NCI-H1436 treated with DMSO at 0.1 percent for 48 hours (cell line): Measurements from ENCODE around the gene LCOR.

Experiments
- DNase-seq: peaks from one replicate; lab custom pipeline; 2025; lab: John Stamatoyannopoulos, UW

The LCOR gene

DNA sequence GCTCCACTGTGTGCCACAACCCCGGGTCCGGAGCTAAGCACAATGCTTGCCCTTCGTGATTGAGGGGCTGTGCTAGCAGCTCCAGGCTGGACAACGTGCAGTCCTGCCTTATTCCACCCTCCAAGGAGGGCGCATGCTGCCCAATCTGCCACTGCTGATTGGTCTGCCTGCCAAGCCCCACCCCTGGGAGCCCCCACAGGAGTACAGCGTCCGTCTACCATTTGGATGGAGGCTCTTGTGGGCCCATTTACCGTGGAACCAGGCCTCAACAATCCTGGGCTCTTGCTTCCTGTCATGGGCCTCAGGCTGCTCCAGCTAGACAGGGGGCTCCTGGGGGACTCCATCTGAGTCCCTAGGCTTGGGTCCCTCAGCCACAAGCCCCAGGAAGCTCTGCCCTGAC is 180.4 kb downstream of the LCOR start:
- DNase-seq: no peak

DNA sequence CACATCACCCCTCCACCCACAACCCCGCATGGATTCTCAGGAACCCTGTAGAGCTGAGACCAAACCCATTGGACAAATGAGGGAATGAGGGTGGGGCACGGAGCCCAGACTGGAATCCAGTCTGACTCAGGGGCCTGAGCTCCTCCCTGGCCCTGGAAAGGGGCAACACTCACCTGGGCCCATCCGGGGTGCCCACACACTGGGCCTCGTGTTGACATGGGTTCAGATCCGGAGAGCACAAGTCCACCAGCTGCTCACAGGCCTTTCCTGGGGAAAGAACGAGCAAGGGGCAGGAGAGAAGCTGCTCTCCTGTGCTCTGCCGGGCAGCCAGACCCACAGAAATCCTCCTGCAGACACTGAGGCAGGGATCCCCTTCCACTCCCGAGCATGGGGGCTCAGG is 181.5 kb downstream of the LCOR start:
- DNase-seq: no peak

DNA sequence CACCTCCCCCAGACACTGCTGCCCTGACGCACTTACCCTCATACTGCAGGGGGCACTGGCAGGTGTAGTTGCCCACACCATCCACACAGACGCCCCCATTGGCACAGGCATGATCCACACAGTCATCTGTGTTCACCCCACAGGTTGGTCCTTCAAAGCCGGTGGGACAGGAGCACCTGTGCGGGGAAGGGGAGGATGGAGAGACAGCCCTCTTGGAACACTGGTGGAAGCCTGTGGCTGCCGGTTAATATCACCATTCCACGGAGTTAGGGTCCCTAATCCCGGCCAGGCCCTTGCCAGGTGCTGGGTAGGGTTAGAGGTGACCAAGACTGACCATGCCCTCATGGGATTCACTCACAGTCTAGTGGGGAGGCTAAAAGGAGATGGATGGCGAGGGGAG is 181.9 kb downstream of the LCOR start:
- no peak for DNase-seq

DNA sequence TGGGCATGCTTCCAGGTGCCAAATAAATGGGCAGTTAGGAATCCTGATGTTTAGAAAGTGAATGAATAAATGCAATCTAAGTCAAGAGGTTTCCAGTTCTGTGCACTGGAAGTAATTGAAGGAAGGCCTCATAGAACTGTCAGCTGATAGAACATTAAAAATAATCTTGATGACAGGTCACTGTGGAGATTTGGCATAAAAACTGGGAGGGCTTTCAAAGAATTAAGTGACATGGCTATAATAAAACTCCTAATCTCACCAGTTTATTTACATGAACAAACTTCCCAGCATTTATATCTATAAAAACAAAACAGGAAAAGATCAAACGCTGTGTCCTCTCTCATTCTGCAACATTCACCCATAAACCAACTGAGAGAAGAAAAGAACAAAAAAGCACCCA is 183.1 kb downstream of the LCOR start:
- DNase-seq: no peak

DNA sequence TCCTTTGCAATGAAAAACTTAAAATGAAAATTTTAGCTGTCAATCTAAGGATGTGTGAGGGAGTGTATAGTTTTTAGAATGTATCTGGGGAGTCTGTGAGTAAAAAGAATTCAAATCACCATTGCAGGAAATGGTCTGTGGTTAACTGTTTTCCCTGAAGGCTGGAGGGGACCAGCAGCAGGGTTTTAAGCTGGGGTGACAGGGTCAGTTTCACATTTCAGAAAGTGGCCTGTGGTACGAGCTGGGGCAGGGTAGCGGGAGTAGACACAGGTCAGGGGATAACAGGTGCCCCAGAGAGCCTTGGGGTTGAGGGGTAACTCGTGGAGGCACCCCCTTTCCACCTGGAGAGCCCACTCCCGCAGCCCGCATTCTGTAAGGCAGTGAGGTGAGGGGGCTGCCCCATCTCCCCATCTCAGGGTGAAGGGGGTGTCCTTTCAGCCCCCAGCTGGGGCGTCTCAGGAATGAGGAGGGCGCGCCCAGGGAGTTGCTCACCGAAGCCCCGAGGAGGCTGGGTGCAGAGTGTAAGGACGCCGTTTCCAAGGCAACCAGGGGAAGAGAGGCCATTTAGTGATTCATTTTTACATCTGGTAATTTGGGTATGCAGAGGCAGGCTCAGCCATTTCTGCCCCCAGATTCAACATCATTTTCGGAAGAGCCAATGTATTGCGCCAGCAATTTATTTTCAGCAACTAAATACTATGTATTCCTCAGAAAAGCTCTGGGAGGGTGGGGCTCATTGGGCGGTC is 184.8 kb downstream of the LCOR start:
- no peak for DNase-seq

DNA sequence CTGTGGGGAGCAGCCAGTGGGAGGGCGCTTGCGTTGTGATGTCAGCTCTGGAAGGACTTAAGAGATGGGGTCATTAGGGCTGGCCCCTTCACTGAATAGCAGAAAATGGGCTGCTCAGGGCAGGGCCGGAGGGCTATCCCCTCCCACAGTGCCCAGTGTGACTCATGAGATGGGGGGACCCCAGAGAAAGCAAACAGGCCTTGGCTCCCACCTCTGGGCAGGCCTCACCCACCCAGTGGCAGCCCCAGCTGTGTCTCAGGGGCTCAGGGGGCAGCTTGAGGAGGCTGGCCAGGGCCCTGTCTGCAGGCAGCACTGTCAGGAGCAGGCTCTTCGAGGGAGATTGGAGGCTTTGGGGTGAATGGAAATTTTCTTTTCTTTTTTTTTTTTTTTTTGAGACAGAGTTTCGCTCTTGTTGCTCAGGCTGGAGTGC is 185.4 kb downstream of the LCOR start:
- DNase-seq: no peak

DNA sequence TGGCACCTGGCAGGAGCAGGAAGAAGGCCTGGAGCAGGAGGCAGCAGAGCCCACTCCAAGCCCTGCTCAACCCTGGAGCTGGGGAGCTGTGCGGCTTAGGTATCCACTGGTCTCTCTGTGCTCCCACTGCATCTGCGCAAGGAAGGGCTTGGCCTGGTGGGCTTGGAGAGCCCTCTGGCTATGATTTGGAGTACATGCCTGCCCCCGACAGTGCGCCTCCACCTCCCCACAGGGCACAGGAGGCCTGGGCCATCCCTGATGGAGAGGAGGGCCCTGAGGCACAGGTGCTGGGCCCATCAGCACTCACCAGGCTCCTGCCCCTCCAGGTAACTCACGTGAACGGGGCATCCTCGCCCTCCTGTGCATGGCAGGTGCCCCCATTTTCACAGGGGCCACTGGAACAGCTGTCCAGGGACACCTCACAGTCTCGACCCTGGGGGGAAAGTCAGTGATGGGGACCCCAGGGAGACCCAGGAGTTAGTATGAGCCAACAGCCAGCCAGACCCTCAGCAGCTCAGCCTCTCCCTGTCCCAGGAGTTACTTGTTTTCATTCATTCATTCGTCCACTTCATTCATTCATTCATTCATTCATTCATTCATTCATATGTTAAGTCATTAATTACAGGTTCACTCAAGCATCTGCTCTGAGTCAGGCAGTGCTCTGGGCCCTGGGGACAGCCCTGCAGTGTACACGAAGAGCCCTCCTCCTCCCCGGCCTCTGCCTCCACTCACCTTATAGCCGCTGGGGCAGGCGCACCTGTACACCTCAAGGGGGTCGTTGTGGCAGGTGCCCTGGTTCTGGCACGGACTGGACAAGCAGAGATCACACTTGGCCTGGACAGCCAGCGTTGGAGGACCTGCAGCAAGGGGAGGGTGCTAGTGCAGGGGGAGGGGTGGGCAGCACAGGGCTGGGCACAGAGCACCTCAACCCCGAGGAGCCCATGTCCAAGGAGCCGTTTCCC is 186.4 kb downstream of the LCOR start:
- DNase-seq: no peak

DNA sequence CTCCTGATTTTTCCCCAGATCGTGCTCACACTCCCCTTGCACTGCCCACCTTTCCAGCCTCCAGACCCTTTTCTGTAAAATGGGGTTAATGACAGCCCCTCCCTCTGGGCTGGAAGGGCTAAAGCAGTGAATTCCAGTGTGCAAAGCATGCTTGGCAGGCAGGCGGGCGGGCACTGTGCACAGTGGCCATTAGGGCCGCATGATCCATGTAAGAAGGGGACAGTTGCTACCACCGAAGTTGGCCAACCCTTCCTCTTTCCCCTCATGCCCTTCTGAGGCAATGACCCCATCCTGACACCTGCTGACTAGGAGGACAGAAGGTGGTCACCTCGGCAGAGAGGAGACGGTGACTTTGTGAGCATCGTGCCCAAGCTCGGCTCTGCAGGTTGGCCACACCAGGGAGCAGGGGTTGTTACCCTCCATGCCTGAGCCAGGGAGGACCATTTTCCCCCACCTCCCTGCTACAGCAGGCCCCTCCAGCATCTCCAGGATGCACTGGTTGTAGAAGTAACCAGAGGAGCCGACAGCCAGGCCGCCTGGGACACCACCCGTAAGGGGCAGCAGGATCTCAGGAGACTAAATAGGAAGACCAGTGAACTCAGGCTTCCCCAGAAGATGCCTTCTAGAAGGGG is 187.2 kb downstream of the LCOR start:
- DNase-seq: no peak

DNA sequence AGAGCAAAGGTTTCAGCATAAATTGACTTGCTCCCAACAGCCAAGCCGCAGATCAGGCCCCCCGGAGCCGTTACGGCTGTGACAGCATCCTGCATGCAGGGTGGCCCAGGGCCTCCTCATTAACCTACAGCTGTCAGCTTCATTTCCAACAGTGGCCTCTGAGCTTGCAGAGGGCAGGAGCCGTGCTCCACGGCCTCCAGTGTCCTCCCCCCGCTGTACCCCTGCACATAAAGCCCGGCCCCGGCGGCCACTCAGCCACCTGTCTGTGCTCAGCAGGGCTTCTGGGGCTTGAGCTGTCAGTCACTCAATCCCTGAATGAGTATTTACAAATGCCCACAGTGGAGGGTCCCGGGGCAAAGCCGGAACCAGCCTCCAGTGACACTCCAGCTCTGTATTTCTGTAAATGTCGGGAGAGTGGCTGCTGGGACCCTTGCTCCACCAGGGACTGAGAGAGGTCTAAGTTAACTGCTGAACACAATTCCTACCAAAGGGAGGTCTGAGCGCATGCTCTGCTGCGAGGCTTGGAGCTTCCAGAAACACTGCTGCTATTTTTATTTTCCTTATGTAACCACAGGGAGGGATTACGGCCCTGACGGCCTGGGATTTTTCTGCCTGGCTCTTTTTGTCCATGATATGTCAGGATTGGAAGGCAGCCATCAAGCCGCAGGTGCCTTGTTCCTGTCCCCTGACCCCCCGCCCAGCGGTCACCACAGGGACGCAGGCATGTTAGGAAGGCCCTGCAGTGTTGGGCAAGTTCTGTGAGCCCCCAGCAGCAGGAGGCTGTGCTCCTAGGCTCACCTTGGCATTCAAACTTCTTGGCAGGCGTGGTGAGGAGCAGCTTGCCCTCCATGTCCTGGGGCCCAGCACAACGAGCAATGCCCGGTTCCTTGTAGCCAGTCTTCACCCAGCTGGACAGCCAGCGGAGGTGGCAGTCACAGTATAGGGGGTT is 188.6 kb downstream of the LCOR start:
- DNase-seq: no peak

DNA sequence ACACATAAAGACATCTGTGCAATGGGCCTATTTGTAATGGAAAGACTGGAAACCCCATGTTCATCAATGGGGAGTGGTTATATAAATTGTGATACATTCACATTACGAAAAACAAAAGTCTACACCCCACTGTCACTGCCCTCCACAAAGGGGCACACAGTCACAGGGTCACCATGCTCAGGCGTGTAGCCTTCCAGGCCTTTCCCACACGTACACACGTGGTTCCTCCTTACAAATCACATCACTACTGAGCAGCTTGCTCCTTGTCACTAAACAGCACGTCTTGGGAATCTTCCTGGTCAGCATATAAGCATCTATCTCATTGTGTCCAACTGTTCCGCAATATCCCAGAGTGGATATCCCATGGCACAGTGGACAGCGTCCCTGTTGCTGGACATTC is 190.5 kb downstream of the LCOR start:
- DNase-seq: no peak

DNA sequence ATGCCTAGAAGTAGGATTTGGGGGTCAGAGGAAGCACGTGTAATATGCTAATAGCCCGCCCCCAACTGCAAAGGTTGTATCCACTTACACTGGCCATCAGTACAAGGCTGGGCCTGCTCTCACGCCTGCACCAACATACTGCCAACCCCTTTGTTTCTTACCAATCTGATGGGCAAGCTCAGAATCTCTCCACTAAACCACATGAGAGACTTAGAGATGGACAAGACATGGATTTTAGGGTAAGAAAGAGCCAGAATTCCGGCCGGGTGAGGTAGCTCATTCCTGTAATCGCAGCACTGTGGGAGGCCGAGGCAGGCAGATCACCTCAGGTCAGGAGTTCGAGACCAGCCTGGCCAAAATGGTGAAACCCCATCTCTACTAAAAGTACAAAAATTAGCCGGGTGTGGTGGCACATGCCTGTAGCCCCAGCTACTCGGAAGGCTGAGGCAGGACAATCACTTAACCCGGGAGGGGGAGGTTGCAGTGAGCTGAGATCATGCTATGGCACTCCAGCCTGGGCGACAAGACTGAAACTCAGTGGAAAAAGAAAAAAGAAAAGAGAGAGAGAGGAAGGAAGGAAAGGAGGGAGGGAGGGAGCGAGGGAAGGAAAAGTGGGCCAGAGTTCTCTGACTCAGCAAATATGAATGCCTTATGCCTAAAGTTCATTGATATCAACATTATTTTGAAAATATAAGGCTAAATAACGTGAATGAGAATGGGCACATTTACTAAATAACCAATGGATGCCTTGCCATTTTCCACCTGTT is 191.5 kb downstream of the LCOR start:
- no peak for DNase-seq

DNA sequence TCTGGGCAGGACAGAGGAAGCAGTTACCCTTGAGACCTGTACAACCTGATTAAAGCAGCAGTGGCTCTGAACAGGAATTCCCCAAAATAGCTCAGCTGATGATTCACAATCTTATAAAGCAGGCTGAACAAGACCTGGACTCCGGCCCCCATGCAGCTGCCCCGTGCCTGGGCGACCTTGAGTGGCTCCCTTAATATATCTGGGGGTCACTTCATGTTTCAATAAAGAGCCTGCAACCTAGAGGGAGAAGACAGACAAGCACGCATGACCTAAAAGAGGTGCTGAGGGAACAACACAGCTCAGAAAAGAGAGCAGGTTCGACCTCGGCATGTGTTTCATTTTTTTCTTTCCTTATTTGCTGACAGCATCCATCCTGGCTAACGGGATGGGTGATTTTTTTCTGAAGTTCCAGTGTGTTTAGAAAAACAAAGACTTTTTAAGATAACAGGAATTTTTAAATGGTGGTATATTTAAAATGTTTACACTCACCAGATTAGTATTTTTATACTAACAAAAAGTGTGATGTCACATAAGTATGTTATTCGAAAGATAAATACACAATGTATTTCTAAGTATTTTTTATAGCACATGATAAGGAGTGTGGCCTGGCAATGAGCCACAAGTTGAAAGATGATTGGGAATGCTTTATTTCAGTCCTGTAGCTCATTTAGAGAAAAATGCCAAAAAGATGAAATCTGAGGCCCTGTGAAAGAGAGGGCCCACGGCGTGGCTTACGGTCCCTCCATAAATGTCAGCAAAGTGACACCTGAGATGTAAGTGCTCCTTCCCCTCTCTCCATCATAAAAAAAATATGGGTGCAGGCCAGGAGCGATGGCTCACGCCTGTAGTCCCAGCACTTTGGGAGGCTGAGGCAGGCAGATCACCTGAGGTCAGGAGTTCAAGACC is 192.3 kb downstream of the LCOR start:
- DNase-seq: no peak

DNA sequence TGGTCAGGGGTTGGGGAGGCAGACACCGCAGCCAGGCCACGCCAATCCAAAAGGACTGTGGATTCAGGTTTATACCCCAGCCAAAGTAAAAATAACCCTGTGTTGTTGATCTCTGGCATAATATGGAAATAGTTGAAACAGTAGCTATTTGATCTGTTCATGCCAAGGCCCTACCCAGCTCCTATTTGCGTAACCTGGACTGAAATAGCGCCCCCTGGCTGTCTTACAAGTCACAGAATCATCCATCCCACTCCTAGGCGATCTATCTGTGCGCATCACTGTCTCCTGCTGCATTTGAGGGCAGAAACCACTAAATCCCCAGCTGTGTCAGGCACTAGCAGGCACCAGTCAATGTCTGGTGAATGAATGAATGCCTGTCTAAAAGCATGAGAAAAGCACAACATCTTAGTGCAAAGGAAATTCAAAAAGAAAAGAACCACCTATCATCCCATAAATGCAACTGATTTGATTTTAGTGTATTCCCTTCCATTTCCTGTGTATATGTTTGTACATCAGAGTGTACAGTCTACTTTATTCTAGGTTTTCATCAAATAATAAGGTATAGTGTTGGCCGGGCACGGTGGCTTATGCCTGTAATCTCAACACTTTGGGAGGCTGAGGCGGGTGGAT is 193.6 kb downstream of the LCOR start:
- DNase-seq: no peak

DNA sequence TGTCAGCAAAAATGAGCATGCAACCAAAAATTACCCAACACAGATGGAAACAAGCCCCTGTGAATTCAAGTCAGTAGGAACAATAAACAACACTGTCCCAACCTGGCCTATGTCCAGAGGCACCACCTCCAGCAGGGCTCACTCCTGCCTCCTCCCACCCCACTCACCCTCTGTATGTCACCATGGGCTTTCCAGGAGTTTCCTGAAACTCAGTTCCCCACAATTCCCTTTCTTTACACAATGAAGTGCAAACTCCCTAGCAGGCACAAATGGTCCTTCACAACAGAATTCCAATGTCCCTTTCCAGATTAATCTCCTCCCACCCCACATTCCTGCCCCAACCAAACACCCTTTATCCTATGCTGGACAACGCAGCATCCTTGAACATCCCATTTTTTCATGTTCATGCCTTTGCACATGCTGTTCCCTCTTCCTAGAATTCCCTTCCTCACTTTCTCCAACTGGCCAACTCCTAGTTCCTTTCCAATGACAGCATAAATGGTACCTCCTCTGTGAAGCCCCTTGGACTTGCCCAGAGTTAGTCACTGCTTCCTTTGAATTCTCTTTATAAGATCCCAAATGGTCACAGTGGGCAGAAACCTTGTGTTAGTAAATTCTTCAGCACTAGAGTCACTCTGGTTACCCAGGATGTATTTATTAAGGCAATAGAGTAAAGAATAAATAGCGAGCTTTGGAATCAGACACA is 196.2 kb downstream of the LCOR start:
- DNase-seq: no peak

DNA sequence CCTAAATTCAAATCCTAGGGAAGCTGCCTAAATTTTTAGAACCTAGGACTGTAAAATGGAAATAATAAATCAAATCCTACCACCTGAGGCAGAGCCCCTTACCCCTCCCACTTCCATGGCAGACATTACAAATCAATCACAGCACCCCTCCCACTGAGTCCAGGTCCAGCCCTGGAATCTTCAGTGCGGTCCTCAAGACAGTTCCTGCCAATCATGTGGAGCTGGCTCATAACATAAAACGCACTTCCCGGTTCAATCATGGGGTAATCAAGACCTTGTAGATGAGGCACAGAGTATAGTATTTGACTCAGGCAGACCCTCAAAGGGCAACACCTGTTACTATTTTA is 196.7 kb downstream of the LCOR start:
- DNase-seq: no peak

DNA sequence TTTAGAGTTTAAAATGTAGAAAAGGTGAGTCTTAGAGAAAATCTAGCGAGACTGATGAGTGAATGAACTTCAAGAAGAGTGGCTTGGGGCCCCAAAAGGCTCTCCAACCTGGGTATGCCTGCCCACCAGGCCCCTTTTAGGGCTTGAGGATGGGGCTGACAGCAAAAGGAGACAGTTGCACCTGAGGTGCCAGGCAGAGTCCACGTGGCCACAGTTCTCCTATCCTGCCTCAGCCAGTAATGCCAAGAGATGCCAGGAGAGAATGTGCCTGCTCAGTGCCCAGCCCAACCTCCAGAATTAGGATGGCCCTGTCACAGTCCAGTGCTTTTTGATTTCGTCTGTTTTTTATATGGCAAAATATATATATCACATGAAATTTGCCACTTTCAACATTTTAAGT is 197.2 kb downstream of the LCOR start:
- DNase-seq: no peak

DNA sequence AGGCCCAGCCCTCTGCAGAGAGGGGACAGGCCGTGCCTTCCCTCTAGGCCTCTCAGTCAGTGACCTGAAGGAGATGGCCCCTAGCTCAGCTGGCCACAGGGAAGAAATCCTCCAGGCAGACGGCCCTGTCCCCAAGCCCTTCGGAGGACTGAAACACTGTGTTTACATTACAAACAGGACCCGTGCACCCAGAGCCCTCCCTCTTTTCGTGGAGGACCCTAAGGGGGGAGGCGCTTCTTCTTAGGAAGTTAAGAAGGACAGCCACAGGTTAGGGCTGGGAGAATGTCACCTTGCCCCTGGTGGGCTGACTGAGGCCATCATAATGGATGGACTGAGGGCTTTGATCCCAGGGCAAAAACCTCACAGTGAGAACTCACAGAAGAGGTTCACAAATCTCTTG is 198.8 kb downstream of the LCOR start:
- no peak for DNase-seq

DNA sequence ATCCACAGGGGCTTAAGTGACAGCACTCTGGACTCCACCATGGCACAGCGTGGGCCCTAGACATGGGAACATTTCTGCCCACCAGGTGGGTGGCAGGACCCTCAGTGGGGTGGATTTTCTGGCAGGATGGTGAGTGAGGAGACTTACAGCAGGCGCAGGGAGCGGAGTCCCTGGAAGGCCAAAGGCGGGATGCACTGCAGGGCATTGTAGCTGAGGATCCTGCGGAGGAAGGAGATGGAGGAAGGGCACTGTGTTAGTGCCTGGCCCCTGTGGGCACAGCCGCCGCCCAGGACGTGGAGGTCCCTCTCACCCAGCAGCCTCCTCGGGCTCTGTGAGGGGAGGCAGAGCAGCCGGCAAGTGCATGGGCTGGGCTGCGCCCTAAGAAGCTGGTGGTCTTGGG is 199.4 kb downstream of the LCOR start:
- DNase-seq: no peak

DNA sequence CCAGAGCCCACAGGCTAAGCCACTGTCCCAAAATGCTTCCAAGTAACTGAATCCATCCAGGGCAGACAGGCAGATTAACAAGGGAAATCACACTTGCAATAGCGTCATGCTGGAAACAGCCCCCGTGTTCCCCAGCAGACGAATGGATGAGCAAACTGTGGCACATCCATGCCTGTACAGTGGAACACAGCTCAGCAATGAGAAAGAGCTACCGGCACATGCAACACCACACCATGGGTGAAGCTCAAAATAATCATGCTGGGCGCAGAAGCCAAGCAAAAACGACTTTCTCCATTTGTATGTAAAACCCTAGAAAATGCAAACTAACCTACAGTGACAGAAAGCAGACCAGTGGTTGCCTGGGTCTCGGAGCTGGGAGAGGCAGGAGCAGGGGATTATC is 200.5 kb downstream of the LCOR start:
- DNase-seq: no peak
